ENCODE data around the gene SMYD3.
A peak's percentile ranks its signal among the peaks of the same experiment; 100 is the strongest.

Gene SMYD3

DNA sequence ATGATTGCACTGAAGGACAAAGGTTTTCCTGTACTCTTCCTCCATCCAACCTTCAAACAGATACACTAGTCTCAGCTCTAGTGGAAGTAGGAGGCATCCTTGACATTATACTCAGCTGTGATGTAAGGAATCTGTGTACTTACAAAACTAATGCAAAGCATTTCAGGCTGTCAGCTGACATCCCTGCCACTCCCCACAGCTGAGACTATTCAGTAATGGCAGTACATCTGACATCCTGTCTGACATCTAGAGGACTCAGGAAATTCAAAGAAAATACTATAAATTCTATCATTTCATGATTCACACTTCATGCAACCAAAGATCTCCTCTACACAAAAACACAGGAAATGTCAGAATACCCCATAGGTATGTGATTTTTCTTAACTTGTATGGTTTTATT, 325.8 kb downstream of the SMYD3 start:
- TF ChIP-seq CTCF (conservative IDR thresholded peaks at IDR 0.05; ENCODE audit: low read length) = no peak
- TF ChIP-seq EZH2phosphoT487 (IDR thresholded peaks at IDR 0.05; ENCODE audit: borderline replicate concordance) = no peak
- H3K9me2 ChIP-seq (replicated peaks; ENCODE audit: low read depth, low read length) = no peaks in the 10 kb centered on the region
- H3K4me2 ChIP-seq (ENCODE audit: low read depth, low read length, poor library complexity, severe bottlenecking) = peak overlapping the region; percentile 70
- no peaks in the 10 kb centered on the region for H3K79me2 ChIP-seq (ENCODE audit: insufficient read depth, low read length)
- H3K4me3 ChIP-seq (ENCODE audit: low read length, poor library complexity, severe bottlenecking) = peak overlapping the region; percentile 46
- no peaks in the 10 kb centered on the region for H3K9me3 ChIP-seq (ENCODE audit: insufficient read depth, low read depth, low read length)
- peak overlapping the region; percentile 47 for H3K9ac ChIP-seq (ENCODE audit: low read depth, low read length, poor library complexity, severe bottlenecking)
- no peaks in the 10 kb centered on the region for H4K20me1 ChIP-seq (ENCODE audit: insufficient read depth, low read length, poor library complexity, severe bottlenecking)
- no peaks in the 10 kb centered on the region for H3K36me3 ChIP-seq (ENCODE audit: insufficient read depth, low read length)
- no peaks in the 10 kb centered on the region for H3K27me3 ChIP-seq (ENCODE audit: insufficient read depth, low read length, poor library complexity, severe bottlenecking)
- H3F3A ChIP-seq (ENCODE audit: low read depth) = 0 out of 2 replicates have a peak, but pooled peaks cover 7% of the 10 kb centered on the region
- H2AFZ ChIP-seq (ENCODE audit: low read length) = no peak overlapping the region
- H3K4me1 ChIP-seq (ENCODE audit: insufficient read depth, low read length, poor library complexity, severe bottlenecking) = peaks cover 36% of the 10 kb centered on the region

DNA sequence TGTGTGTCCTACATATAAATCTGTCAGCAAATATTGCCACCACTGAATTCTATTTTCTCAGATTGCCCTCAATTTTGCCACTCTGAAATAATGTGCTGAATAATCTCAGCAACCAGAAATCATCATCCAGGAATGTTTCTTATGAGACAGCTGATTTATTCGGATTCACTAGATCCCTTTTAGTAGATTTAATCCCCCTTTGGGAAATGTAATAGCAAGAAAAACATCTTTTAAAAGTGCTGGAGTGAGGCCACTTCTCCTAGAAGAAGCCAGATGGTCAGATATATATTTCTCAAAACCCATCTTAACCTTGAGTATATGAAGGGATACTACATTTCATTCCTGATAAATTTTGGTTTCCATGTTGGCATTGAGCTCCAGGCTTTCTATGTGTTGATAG, 327.7 kb downstream of the SMYD3 start:
- no peak for TF ChIP-seq CTCF (conservative IDR thresholded peaks at IDR 0.05; ENCODE audit: low read length)
- TF ChIP-seq EZH2phosphoT487 (IDR thresholded peaks at IDR 0.05; ENCODE audit: borderline replicate concordance) = no peak
- no peaks in the 10 kb centered on the region for H4K20me1 ChIP-seq (ENCODE audit: insufficient read depth, low read length, poor library complexity, severe bottlenecking)
- no peaks in the 10 kb centered on the region for H3K27me3 ChIP-seq (ENCODE audit: insufficient read depth, low read length, poor library complexity, severe bottlenecking)
- no peak overlapping the region for H3K4me3 ChIP-seq (ENCODE audit: low read length, poor library complexity, severe bottlenecking)
- H3K36me3 ChIP-seq (ENCODE audit: insufficient read depth, low read length) = no peaks in the 10 kb centered on the region
- no peak overlapping the region for H2AFZ ChIP-seq (ENCODE audit: low read length)
- 0 out of 2 replicates have a peak, but pooled peaks cover 7% of the 10 kb centered on the region for H3F3A ChIP-seq (ENCODE audit: low read depth)
- H3K79me2 ChIP-seq (ENCODE audit: insufficient read depth, low read length) = no peaks in the 10 kb centered on the region
- no peaks in the 10 kb centered on the region for H3K9me3 ChIP-seq (ENCODE audit: insufficient read depth, low read depth, low read length)
- H3K9ac ChIP-seq (ENCODE audit: low read depth, low read length, poor library complexity, severe bottlenecking) = no peak overlapping the region
- H3K9me2 ChIP-seq (replicated peaks; ENCODE audit: low read depth, low read length) = no peaks in the 10 kb centered on the region
- peak overlapping the region; percentile 10 for H3K4me2 ChIP-seq (ENCODE audit: low read depth, low read length, poor library complexity, severe bottlenecking)
- H3K4me1 ChIP-seq (ENCODE audit: insufficient read depth, low read length, poor library complexity, severe bottlenecking) = peaks cover 41% of the 10 kb centered on the region

- H4K20me1 ChIP-seq (ENCODE audit: insufficient read depth, low read length, poor library complexity, severe bottlenecking) = no peaks in the 10 kb centered on the region
- H3K9me2 ChIP-seq (replicated peaks; ENCODE audit: low read depth, low read length) = no peaks in the 10 kb centered on the region
- TF ChIP-seq CTCF (conservative IDR thresholded peaks at IDR 0.05; ENCODE audit: low read length) = no peak
- TF ChIP-seq EZH2phosphoT487 (IDR thresholded peaks at IDR 0.05; ENCODE audit: borderline replicate concordance) = no peak
- H3K4me1 ChIP-seq (ENCODE audit: insufficient read depth, low read length, poor library complexity, severe bottlenecking) = peaks cover 41% of the 10 kb centered on the region
- H3K4me2 ChIP-seq (ENCODE audit: low read depth, low read length, poor library complexity, severe bottlenecking) = peak overlapping the region; percentile 10
- H3K36me3 ChIP-seq (ENCODE audit: insufficient read depth, low read length) = no peaks in the 10 kb centered on the region
- H3F3A ChIP-seq (ENCODE audit: low read depth) = 0 out of 2 replicates have a peak, but pooled peaks cover 7% of the 10 kb centered on the region
- H2AFZ ChIP-seq (ENCODE audit: low read length) = no peak overlapping the region
- no peak overlapping the region for H3K4me3 ChIP-seq (ENCODE audit: low read length, poor library complexity, severe bottlenecking)
- H3K9me3 ChIP-seq (ENCODE audit: insufficient read depth, low read depth, low read length) = no peaks in the 10 kb centered on the region
- H3K9ac ChIP-seq (ENCODE audit: low read depth, low read length, poor library complexity, severe bottlenecking) = no peak overlapping the region
- H3K79me2 ChIP-seq (ENCODE audit: insufficient read depth, low read length) = no peaks in the 10 kb centered on the region
- H3K27me3 ChIP-seq (ENCODE audit: insufficient read depth, low read length, poor library complexity, severe bottlenecking) = no peaks in the 10 kb centered on the region
These were observed 328.3 kb downstream of the SMYD3 start for GRCh38 chr1:246178717-246179311.

All from Loucy (cell line).